HEK293 (cell line): ENCODE measurements around the gene SMIM29.
A peak's percentile ranks its signal among the peaks of the same experiment; 100 is the strongest.

ENCODE experiments used
- HOXD13 ChIP-seq: sonication (generic); formaldehyde crosslinking; IDR thresholded peaks from 2 replicates; pipeline ENCODE4 v1.8.0; 2022; ENCODE audit warnings: missing genetic modification reagents, borderline replicate concordance
- PRDM1 ChIP-seq: fragments of 450-650 bp; formaldehyde crosslinking; IDR thresholded peaks from 2 replicates; pipeline ENCODE4; 2016; ENCODE audit warnings: missing biosample characterization, missing genetic modification characterization
- SCRT2 ChIP-seq: fragments of 450-650 bp; formaldehyde crosslinking; IDR thresholded peaks from 2 replicates; pipeline ENCODE4 v1.5.1; 2016; ENCODE audit warnings: missing biosample characterization, missing genetic modification characterization
- SP7 ChIP-seq: fragments of 450-650 bp; formaldehyde crosslinking; IDR thresholded peaks from 2 replicates; pipeline ENCODE4 v1.5.1; 2016; ENCODE audit warnings: missing biosample characterization, missing genetic modification characterization
- YY1 ChIP-seq: fragments of 450-650 bp; formaldehyde crosslinking; IDR thresholded peaks from 2 replicates; pipeline ENCODE4 v1.5.1; 2018; ENCODE audit warnings: missing biosample characterization, missing genetic modification characterization
- ZBTB17 ChIP-seq: fragments of 450-650 bp; formaldehyde crosslinking; IDR thresholded peaks from 2 replicates; pipeline ENCODE4 v1.5.1; 2016; ENCODE audit warnings: missing biosample characterization, missing genetic modification characterization
- ZNF133 ChIP-seq: fragments of 450-650 bp; formaldehyde crosslinking; IDR thresholded peaks from 2 replicates; pipeline ENCODE4 v1.5.1; 2016; ENCODE audit warnings: missing biosample characterization, missing genetic modification characterization
- ZNF140 ChIP-seq: fragments of 450-650 bp; formaldehyde crosslinking; IDR thresholded peaks from 2 replicates; pipeline ENCODE4 v1.5.1; 2016; ENCODE audit warnings: missing biosample characterization, missing genetic modification characterization
- ZNF19 ChIP-seq: fragments of 450-650 bp; formaldehyde crosslinking; IDR thresholded peaks from 2 replicates; pipeline ENCODE4; 2016; ENCODE audit warnings: missing biosample characterization, missing genetic modification characterization, low read depth
- ZNF221 ChIP-seq: fragments of 450-650 bp; formaldehyde crosslinking; IDR thresholded peaks from 2 replicates; pipeline ENCODE4 v1.5.1; 2017; ENCODE audit warnings: missing biosample characterization, missing genetic modification characterization, borderline replicate concordance
- ZNF335 ChIP-seq: fragments of 450-650 bp; formaldehyde crosslinking; conservative IDR thresholded peaks from 2 replicates; pipeline ENCODE4 v1.5.1; 2016; ENCODE audit warnings: missing biosample characterization, missing genetic modification characterization
- ZNF624 ChIP-seq: fragments of 450-650 bp; formaldehyde crosslinking; IDR thresholded peaks from 2 replicates; pipeline ENCODE4 v1.5.1; 2017; ENCODE audit warnings: missing biosample characterization, missing genetic modification characterization
- ZNF677 ChIP-seq: fragments of 450-650 bp; IDR thresholded peaks from 2 replicates; pipeline ENCODE4 v1.5.0; 2018; ENCODE audit warnings: missing biosample characterization, mild to moderate bottlenecking, missing genetic modification characterization, moderate library complexity
- ZSCAN23 ChIP-seq: fragments of 450-650 bp; formaldehyde crosslinking; IDR thresholded peaks from 2 replicates; pipeline ENCODE4 v1.5.1; 2016; ENCODE audit warnings: missing biosample characterization, missing genetic modification characterization
- TF ChIP-seq, protein P1 (sequence below): fragments of 450-650 bp; formaldehyde crosslinking; IDR thresholded peaks from 2 replicates; pipeline ENCODE4 v1.5.1; 2017; ENCODE audit warnings: missing biosample characterization, missing genetic modification characterization
- TF ChIP-seq, protein P2 (sequence below): fragments of 450-650 bp; formaldehyde crosslinking; IDR thresholded peaks from 2 replicates; pipeline ENCODE4 v1.5.1; 2017; ENCODE audit warnings: missing biosample characterization, mild to moderate bottlenecking, missing genetic modification characterization, moderate library complexity
- TF ChIP-seq, protein P3 (sequence below): fragments of 450-650 bp; formaldehyde crosslinking; IDR thresholded peaks from 2 replicates; pipeline ENCODE4 v1.5.1; 2017; ENCODE audit warnings: missing biosample characterization, missing genetic modification characterization
- TF ChIP-seq, protein P4 (sequence below): fragments of 450-650 bp; formaldehyde crosslinking; IDR thresholded peaks from 2 replicates; pipeline ENCODE4 v1.5.1; 2016; ENCODE audit warnings: missing biosample characterization, missing genetic modification characterization
- TF ChIP-seq, protein P5 (sequence below): fragments of 450-650 bp; formaldehyde crosslinking; IDR thresholded peaks from 2 replicates; pipeline ENCODE4 v1.5.1; 2016; ENCODE audit warnings: missing biosample characterization, missing genetic modification characterization, low read depth
- TF ChIP-seq, protein P6 (sequence below): fragments of 450-650 bp; formaldehyde crosslinking; conservative IDR thresholded peaks from 2 replicates; pipeline ENCODE4 v1.5.1; 2016; ENCODE audit warnings: low read depth, missing biosample characterization, missing genetic modification characterization
- TF ChIP-seq, protein P7 (sequence below): fragments of 450-650 bp; formaldehyde crosslinking; IDR thresholded peaks from 2 replicates; pipeline ENCODE4 v1.5.1; 2016; ENCODE audit warnings: missing biosample characterization, missing genetic modification characterization

The SMIM29 gene

DNA sequence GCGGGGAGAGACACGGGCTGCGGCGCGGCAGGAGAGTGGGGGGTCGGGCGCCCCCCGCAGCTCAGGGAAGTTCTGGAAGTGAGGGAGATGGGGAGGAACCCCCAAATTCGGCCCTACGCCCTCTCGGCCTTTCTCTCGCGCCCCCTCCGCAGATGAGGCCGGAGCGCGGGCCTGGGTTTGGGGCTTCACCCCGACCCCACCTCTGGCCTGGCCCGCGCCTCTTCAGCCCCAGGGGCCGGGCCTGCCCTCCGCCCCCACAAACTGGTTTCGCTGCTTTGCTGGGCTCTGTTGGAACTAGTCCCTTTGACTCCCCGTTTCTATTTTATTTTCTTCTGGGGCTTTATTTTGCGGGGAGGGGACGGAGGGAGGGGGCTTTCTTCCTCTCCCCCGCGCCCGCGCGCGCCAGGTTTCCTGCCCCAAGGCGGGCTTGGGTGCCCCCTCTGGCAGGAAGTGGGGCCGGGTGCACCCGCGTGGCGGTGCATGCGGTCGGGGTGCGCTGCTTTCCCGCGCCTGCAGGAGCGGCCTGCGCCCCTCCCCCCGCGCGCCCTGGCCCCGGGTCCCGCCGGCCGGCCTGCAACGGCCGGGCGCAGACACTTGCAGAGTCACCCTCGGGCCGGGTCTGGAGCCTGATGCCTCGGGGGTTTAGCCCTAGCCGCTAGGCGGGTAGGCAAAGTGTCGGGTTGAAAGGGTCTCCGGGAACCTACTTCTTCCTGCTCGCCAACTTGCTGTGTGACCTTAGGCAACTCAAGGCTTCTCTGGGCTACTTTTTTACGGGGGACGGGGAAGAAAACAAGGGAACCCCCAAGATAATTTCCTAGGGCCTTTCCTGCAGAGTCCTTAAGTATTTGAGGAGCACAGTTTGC, 10.9 kb downstream of the SMIM29 start (continued):
- peak; percentile 34 for TF ChIP-seq SP7 (tag by site-specific recombination)
- TF ChIP-seq, protein P1, sequence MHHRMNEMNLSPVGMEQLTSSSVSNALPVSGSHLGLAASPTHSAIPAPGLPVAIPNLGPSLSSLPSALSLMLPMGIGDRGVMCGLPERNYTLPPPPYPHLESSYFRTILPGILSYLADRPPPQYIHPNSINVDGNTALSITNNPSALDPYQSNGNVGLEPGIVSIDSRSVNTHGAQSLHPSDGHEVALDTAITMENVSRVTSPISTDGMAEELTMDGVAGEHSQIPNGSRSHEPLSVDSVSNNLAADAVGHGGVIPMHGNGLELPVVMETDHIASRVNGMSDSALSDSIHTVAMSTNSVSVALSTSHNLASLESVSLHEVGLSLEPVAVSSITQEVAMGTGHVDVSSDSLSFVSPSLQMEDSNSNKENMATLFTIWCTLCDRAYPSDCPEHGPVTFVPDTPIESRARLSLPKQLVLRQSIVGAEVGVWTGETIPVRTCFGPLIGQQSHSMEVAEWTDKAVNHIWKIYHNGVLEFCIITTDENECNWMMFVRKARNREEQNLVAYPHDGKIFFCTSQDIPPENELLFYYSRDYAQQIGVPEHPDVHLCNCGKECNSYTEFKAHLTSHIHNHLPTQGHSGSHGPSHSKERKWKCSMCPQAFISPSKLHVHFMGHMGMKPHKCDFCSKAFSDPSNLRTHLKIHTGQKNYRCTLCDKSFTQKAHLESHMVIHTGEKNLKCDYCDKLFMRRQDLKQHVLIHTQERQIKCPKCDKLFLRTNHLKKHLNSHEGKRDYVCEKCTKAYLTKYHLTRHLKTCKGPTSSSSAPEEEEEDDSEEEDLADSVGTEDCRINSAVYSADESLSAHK = no peak
- TF ChIP-seq ZBTB17 (tag by site-specific recombination) = no peak
- TF ChIP-seq ZNF624 = no peak
- TF ChIP-seq, protein P2, sequence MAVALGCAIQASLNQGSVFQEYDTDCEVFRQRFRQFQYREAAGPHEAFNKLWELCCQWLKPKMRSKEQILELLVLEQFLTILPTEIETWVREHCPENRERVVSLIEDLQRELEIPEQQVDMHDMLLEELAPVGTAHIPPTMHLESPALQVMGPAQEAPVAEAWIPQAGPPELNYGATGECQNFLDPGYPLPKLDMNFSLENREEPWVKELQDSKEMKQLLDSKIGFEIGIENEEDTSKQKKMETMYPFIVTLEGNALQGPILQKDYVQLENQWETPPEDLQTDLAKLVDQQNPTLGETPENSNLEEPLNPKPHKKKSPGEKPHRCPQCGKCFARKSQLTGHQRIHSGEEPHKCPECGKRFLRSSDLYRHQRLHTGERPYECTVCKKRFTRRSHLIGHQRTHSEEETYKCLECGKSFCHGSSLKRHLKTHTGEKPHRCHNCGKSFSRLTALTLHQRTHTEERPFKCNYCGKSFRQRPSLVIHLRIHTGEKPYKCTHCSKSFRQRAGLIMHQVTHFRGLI (tag by site-specific recombination) = no peak
- TF ChIP-seq, protein P3, sequence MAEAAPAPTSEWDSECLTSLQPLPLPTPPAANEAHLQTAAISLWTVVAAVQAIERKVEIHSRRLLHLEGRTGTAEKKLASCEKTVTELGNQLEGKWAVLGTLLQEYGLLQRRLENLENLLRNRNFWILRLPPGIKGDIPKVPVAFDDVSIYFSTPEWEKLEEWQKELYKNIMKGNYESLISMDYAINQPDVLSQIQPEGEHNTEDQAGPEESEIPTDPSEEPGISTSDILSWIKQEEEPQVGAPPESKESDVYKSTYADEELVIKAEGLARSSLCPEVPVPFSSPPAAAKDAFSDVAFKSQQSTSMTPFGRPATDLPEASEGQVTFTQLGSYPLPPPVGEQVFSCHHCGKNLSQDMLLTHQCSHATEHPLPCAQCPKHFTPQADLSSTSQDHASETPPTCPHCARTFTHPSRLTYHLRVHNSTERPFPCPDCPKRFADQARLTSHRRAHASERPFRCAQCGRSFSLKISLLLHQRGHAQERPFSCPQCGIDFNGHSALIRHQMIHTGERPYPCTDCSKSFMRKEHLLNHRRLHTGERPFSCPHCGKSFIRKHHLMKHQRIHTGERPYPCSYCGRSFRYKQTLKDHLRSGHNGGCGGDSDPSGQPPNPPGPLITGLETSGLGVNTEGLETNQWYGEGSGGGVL (tag by site-specific recombination) = peak; percentile 74
- no peak for TF ChIP-seq ZNF140
- TF ChIP-seq ZNF221 = no peak
- TF ChIP-seq, protein P4, sequence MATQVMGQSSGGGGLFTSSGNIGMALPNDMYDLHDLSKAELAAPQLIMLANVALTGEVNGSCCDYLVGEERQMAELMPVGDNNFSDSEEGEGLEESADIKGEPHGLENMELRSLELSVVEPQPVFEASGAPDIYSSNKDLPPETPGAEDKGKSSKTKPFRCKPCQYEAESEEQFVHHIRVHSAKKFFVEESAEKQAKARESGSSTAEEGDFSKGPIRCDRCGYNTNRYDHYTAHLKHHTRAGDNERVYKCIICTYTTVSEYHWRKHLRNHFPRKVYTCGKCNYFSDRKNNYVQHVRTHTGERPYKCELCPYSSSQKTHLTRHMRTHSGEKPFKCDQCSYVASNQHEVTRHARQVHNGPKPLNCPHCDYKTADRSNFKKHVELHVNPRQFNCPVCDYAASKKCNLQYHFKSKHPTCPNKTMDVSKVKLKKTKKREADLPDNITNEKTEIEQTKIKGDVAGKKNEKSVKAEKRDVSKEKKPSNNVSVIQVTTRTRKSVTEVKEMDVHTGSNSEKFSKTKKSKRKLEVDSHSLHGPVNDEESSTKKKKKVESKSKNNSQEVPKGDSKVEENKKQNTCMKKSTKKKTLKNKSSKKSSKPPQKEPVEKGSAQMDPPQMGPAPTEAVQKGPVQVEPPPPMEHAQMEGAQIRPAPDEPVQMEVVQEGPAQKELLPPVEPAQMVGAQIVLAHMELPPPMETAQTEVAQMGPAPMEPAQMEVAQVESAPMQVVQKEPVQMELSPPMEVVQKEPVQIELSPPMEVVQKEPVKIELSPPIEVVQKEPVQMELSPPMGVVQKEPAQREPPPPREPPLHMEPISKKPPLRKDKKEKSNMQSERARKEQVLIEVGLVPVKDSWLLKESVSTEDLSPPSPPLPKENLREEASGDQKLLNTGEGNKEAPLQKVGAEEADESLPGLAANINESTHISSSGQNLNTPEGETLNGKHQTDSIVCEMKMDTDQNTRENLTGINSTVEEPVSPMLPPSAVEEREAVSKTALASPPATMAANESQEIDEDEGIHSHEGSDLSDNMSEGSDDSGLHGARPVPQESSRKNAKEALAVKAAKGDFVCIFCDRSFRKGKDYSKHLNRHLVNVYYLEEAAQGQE (tag by site-specific recombination) = no peak
- TF ChIP-seq, protein P5, sequence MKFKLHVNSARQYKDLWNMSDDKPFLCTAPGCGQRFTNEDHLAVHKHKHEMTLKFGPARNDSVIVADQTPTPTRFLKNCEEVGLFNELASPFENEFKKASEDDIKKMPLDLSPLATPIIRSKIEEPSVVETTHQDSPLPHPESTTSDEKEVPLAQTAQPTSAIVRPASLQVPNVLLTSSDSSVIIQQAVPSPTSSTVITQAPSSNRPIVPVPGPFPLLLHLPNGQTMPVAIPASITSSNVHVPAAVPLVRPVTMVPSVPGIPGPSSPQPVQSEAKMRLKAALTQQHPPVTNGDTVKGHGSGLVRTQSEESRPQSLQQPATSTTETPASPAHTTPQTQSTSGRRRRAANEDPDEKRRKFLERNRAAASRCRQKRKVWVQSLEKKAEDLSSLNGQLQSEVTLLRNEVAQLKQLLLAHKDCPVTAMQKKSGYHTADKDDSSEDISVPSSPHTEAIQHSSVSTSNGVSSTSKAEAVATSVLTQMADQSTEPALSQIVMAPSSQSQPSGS (tag by site-specific recombination) = no peak
- TF ChIP-seq ZNF133 (tag by site-specific recombination) = no peak
- TF ChIP-seq, protein P6, sequence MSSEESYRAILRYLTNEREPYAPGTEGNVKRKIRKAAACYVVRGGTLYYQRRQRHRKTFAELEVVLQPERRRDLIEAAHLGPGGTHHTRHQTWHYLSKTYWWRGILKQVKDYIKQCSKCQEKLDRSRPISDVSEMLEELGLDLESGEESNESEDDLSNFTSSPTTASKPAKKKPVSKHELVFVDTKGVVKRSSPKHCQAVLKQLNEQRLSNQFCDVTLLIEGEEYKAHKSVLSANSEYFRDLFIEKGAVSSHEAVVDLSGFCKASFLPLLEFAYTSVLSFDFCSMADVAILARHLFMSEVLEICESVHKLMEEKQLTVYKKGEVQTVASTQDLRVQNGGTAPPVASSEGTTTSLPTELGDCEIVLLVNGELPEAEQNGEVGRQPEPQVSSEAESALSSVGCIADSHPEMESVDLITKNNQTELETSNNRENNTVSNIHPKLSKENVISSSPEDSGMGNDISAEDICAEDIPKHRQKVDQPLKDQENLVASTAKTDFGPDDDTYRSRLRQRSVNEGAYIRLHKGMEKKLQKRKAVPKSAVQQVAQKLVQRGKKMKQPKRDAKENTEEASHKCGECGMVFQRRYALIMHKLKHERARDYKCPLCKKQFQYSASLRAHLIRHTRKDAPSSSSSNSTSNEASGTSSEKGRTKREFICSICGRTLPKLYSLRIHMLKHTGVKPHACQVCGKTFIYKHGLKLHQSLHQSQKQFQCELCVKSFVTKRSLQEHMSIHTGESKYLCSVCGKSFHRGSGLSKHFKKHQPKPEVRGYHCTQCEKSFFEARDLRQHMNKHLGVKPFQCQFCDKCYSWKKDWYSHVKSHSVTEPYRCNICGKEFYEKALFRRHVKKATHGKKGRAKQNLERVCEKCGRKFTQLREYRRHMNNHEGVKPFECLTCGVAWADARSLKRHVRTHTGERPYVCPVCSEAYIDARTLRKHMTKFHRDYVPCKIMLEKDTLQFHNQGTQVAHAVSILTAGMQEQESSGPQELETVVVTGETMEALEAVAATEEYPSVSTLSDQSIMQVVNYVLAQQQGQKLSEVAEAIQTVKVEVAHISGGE (tag by site-specific recombination) = peak; percentile 48; the same call in 1 of the 2 replicates
- no peak for TF ChIP-seq PRDM1
- TF ChIP-seq YY1 (tag by site-specific recombination) = 0 out of 2 replicates have a peak, but pooled peaks have one; percentile 3
- TF ChIP-seq, protein P7, sequence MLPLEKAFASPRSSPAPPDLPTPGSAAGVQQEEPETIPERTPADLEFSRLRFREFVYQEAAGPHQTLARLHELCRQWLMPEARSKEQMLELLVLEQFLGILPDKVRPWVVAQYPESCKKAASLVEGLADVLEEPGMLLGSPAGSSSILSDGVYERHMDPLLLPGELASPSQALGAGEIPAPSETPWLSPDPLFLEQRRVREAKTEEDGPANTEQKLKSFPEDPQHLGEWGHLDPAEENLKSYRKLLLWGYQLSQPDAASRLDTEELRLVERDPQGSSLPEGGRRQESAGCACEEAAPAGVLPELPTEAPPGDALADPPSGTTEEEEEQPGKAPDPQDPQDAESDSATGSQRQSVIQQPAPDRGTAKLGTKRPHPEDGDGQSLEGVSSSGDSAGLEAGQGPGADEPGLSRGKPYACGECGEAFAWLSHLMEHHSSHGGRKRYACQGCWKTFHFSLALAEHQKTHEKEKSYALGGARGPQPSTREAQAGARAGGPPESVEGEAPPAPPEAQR (tag by site-specific recombination) = no peak
- no peak for TF ChIP-seq ZNF677 (tag by site-specific recombination)
- TF ChIP-seq ZNF335 (tag by site-specific recombination) = peak; percentile 62
- no peak for TF ChIP-seq SCRT2 (tag by site-specific recombination)
- no peak for TF ChIP-seq HOXD13
- no peak for TF ChIP-seq ZSCAN23 (tag by site-specific recombination)
- TF ChIP-seq ZNF19 = no peak
